ENCODE data around the gene CNIH2. TPM values are rescaled to one million over a fixed set of nuclear protein-coding genes. Genes with fewer than 3 reads are reported as not detected.

Gene CNIH2
- total RNA-seq, result 0.22 TPM in 1 of 2 replicates, not detected in the other

GRCh38 chr11:66277471-66278362, at the start of gene CNIH2:
TSS of gene CNIH2 (plus strand) at chr11:66278175. CDS start at chr11:66278457, 282 bp downstream.

DNA sequence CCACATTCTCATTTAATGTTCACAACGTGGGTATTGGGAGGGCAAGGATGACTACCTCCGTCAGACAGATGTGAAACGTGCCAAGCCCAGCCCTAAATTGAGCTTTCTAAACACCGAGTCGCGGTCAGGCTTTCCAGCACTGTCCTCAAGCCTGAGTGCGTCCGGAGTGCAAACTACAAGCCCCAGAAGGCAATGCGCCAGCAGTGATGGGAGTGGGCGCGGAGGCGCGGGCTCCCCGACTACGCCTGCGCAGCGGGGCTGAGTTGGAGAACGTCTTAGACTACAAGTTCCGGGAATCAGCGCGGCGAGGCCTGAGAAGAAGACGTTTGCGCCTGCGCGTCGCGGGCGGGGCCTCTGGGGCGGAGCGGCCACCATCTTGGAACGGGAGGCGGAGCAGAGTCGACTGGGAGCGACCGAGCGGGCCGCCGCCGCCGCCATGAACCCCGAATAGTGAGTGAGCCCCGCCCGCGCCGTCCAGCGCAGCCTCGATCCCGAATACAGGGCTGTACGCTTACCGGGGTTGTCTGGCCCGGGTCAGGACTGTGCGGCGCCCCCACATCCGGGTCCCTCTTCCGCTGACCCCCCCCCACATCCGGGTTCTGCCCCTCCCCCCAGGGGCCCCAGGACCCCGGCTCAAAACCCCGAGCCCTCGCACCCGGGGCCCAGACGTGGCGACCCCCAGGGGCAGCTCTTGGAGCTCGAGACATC, 9.6 kb upstream of the CNIH2 start, which contains the start of gene RAB1B:
TSS of gene RAB1B (plus strand) at position 396 of the 708 bp plus-strand sequence. CDS start at position 437, 41 bp downstream.

GRCh38 chr11:66288671-66289547, 10.9 kb downstream of the CNIH2 start, which contains the start of gene YIF1A:
TSS of gene YIF1A (minus strand) at chr11:66289143. CDS start at chr11:66288985, 158 bp downstream.

DNA sequence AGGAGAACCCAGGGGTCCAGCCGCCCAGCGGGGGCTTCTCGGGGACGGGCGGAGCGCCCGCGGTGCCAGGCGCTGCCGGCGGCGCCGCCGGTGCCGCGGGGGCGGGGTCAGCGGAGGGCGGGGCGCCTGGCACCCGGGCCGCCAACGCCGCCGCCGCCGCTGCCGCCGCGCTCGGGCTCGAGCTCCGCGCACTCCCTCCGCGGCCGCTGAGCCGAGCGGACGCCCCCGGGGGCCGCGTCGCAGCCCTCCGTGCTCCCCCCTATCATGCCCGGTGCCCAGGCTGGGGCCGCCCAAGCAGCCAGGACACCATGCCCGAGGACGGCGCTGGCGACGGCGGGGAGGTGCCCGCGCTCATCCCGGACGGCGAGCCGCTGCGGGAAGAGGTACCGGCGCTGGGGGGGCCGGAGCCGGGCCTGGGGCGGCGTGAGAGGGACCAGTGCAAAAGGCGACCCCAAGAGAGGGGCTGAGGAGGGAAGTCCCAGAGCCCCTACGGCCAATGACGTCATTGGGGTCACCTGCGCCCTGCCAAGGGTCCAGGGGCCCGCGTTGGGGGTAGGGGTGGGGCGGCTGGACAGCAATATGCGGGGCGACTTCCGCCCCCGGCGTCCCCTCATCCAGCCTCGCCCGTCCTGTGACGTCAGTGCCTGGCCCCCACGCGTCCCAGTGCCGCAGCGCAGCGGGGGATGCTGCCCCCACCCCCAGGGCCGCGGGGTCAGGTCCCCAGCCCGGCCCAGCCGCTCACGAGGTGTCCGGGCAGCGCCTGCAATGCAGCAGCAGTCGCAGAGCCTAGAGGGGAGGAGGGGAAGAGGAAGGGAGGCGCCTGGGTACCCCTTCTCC, 13.9 kb downstream of the CNIH2 start, which contains the start of gene TMEM151A:
TSS of gene TMEM151A (plus strand) at position 189 of the 837 bp plus-strand sequence. CDS start at position 309, 120 bp downstream.

DNA sequence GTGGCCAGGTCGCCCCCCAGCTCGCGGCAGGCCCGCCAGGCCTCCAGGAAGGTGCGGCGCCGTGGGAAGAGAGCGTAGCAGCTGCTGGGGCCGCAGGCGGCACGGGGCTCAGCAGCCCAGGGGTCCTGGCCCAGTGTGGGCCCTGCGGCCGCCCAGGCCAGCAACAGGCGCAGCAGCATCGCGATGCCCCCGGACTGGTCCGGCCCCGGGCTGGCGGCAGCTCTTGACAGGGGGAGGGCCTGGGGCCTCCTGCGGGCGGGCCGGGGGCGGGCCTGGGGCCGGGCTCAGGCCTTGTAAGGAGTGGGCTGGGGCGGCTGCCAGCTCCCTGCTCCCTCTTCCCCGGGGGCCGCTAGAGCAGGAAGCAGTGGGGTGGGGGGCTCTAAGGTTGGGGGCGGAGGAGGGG, 38.9 kb downstream of the CNIH2 start, which contains the start of gene CD248:
TSS of gene CD248 (minus strand) at position 196 of the 403 bp plus-strand sequence. CDS start at position 179, 17 bp downstream.

Other genes starting within 250 kb of the CNIH2 start
- 0.32 TPM in 1 of 2 replicates, not detected in the other for gene GAL3ST3, start 229.0 kb upstream of the CNIH2 start, total RNA-seq
- 116 and 131 TPM in 2 replicates for gene SF3B2, start 225.8 kb upstream of the CNIH2 start, total RNA-seq
- gene PACS1, start 207.9 kb upstream of the CNIH2 start, total RNA-seq, result 29.5 and 36.6 TPM in 2 replicates
- 11.1 and 12.5 TPM in 2 replicates for gene KLC2, start 20.5 kb upstream of the CNIH2 start, total RNA-seq
- gene RAB1B, start 9.5 kb upstream of the CNIH2 start, total RNA-seq, result 74.4 and 77.1 TPM in 2 replicates
- gene YIF1A, start 11.0 kb downstream of the CNIH2 start, total RNA-seq, result 99.6 and 122 TPM in 2 replicates
- gene TMEM151A, start 13.7 kb downstream of the CNIH2 start, total RNA-seq, result 0.26 and 0.32 TPM in 2 replicates
- 29.1 and 39.1 TPM in 2 replicates for gene CD248, start 38.9 kb downstream of the CNIH2 start, total RNA-seq
- gene RIN1, start 58.3 kb downstream of the CNIH2 start, total RNA-seq, result 22.7 and 23.1 TPM in 2 replicates
- 36.4 and 38.0 TPM in 2 replicates for gene BRMS1, start 66.9 kb downstream of the CNIH2 start, total RNA-seq
- gene B4GAT1, start 69.5 kb downstream of the CNIH2 start, total RNA-seq, result 14.5 and 18.1 TPM in 2 replicates
- 0.11 and 0.13 TPM in 2 replicates for gene SLC29A2, start 93.6 kb downstream of the CNIH2 start, total RNA-seq
- gene NPAS4, start 142.9 kb downstream of the CNIH2 start, total RNA-seq, result under 0.01 TPM in 1 of 2 replicates, not detected in the other
- 36.5 and 45.6 TPM in 2 replicates for gene MRPL11, start 160.7 kb downstream of the CNIH2 start, total RNA-seq
- gene PELI3, start 188.7 kb downstream of the CNIH2 start, total RNA-seq, result 8.8 and 10.1 TPM in 2 replicates
- 27.1 and 33.2 TPM in 2 replicates for gene DPP3, start 202.3 kb downstream of the CNIH2 start, total RNA-seq
- gene BBS1, start 232.5 kb downstream of the CNIH2 start, total RNA-seq, result 37.8 and 52.4 TPM in 2 replicates